KMS-11 (cell line): ENCODE results near the gene CNP.

Experiments used
- H2AFZ ChIP-seq: fragments of 200-600 bp; sonication (generic); 2 replicates; pipeline ENCODE4 v1.6.1; 2016; ENCODE audit warnings: antibody characterized with exemption, mixed run types, low read depth
- H3K27ac ChIP-seq: fragments of 200-600 bp; sonication (generic); 2 replicates; pipeline ENCODE4 v1.6.1; 2016; ENCODE audit warnings: mild to moderate bottlenecking, mixed run types
- H3K27me3 ChIP-seq: fragments of 200-600 bp; sonication (generic); 2 replicates; pipeline ENCODE4 v1.6.1; 2017; ENCODE audit warnings: mild to moderate bottlenecking, low read depth, mixed run types, moderate library complexity; ENCODE audit not compliant: insufficient read depth
- H3K36me3 ChIP-seq: fragments of 200-600 bp; sonication (generic); 2 replicates; pipeline ENCODE4 v1.6.1; 2017; ENCODE audit warnings: mild to moderate bottlenecking, mixed run types; ENCODE audit not compliant: insufficient read depth
- H3K4me1 ChIP-seq: fragments of 200-600 bp; sonication (generic); 2 replicates; pipeline ENCODE4 v1.6.1; 2016; ENCODE audit warnings: mild to moderate bottlenecking, low read depth, mixed run types; ENCODE audit not compliant: poor library complexity, severe bottlenecking
- H3K4me2 ChIP-seq: fragments of 200-600 bp; sonication (generic); 2 replicates; pipeline ENCODE4 v1.7.0; 2016; ENCODE audit warnings: mild to moderate bottlenecking, mixed run types
- H3K4me3 ChIP-seq: fragments of 200-600 bp; sonication (generic); IDR thresholded peaks from 2 replicates; pipeline ENCODE4 v1.6.1; 2017; ENCODE audit warnings: low read depth, low read length, mixed read lengths; ENCODE audit not compliant: insufficient read depth
- H3K79me2 ChIP-seq: fragments of 200-600 bp; sonication (generic); 2 replicates; pipeline ENCODE4 v1.6.1; 2016; ENCODE audit warnings: low read depth, mixed run types; ENCODE audit not compliant: insufficient read depth
- H3K9ac ChIP-seq: fragments of 200-600 bp; sonication (generic); 2 replicates; pipeline ENCODE4 v1.6.1; 2016; ENCODE audit warnings: mild to moderate bottlenecking, mixed run types
- H4K20me1 ChIP-seq: fragments of 200-600 bp; sonication (generic); 2 replicates; pipeline ENCODE4 v1.6.1; 2016; ENCODE audit warnings: mild to moderate bottlenecking, mixed run types; ENCODE audit not compliant: insufficient read depth
- CTCF ChIP-seq: fragments of 200-600 bp; sonication (generic); conservative IDR thresholded peaks from 2 replicates; pipeline ENCODE4 v1.6.1; 2017; ENCODE audit warnings: low read depth, mild to moderate bottlenecking, antibody characterized with exemption, low read length, moderate library complexity, mixed read lengths

Gene CNP

GRCh38 chr17:41966463-41967140, at the start of gene CNP:
CNP (plus strand) TSS chr17:41966795; CDS start chr17:41966885, 90 bp downstream.
- H3K27me3 ChIP-seq, result no peaks in the 10 kb centered on the region
- H2AFZ ChIP-seq, result peak within 1 kb of the TSS; percentile 68
- no peak for TF ChIP-seq CTCF
- H3K79me2 ChIP-seq, result peaks cover 16% of the 10 kb centered on the region
- peak within 1 kb of the TSS; percentile 95 for H3K4me2 ChIP-seq
- peak within 1 kb of the TSS; percentile 58 for H3K27ac ChIP-seq
- H3K36me3 ChIP-seq, result no peaks in the 10 kb centered on the region; the same call in 1 of the 2 replicates
- H3K4me1 ChIP-seq, result peaks cover 31% of the 10 kb centered on the region
- H4K20me1 ChIP-seq, result no peaks in the 10 kb centered on the region
- peak within 1 kb of the TSS; percentile 83 for H3K9ac ChIP-seq
- no peak within 1 kb of the TSS for H3K4me3 ChIP-seq

GRCh38 chr17:41917192-41917591, 49.4 kb upstream of the CNP start:
- H3K9ac ChIP-seq, result peak overlapping the region; percentile 84; the same call in 1 of the 2 replicates
- no peak overlapping the region for H3K4me3 ChIP-seq
- peak overlapping the region; percentile 91 for H3K4me2 ChIP-seq
- H4K20me1 ChIP-seq, result peaks cover 13% of the 10 kb centered on the region; the same call in 1 of the 2 replicates
- H3K4me1 ChIP-seq, result peaks cover 32% of the 10 kb centered on the region
- H3K27me3 ChIP-seq, result no peaks in the 10 kb centered on the region
- no peak for TF ChIP-seq CTCF
- H3K27ac ChIP-seq, result peak overlapping the region; percentile 6; the same call in 1 of the 2 replicates
- H3K36me3 ChIP-seq, result peaks cover 9% of the 10 kb centered on the region; the same call in 1 of the 2 replicates
- H3K79me2 ChIP-seq, result peaks cover 67% of the 10 kb centered on the region
- H2AFZ ChIP-seq, result no peak overlapping the region

- H3K36me3 ChIP-seq, result peaks cover 8% of the 10 kb centered on the region; the same call in 1 of the 2 replicates
- peaks cover 61% of the 10 kb centered on the region for H3K79me2 ChIP-seq
- peak overlapping the region; percentile 69 for H3K27ac ChIP-seq
- H3K4me3 ChIP-seq, result peak overlapping the region; percentile 69
- H2AFZ ChIP-seq, result peak overlapping the region; percentile 73
- H3K27me3 ChIP-seq, result no peaks in the 10 kb centered on the region
- H3K9ac ChIP-seq, result peak overlapping the region; percentile 84
- no peak for TF ChIP-seq CTCF
- H3K4me2 ChIP-seq, result peak overlapping the region; percentile 91
- H3K4me1 ChIP-seq, result peaks cover 32% of the 10 kb centered on the region
- H4K20me1 ChIP-seq, result peaks cover 13% of the 10 kb centered on the region; the same call in 1 of the 2 replicates
Observed at GRCh38 chr17:41917679-41918313, 48.8 kb upstream of the CNP start.

- H3K36me3 ChIP-seq, result peaks cover under 1% of the 10 kb centered on the region; the same call in 1 of the 2 replicates
- H3K27ac ChIP-seq, result peak within 1 kb of the TSS; percentile 69
- H3K4me1 ChIP-seq, result peaks cover 32% of the 10 kb centered on the region
- H3K4me2 ChIP-seq, result peak within 1 kb of the TSS; percentile 91
- TF ChIP-seq CTCF, result no peak
- peaks cover 13% of the 10 kb centered on the region; the same call in 1 of the 2 replicates for H4K20me1 ChIP-seq
- peak within 1 kb of the TSS; percentile 84 for H3K9ac ChIP-seq
- H3K27me3 ChIP-seq, result no peaks in the 10 kb centered on the region
- H3K79me2 ChIP-seq, result peaks cover 54% of the 10 kb centered on the region
- H3K4me3 ChIP-seq, result peak within 1 kb of the TSS; percentile 69
- peak within 1 kb of the TSS; percentile 79 for H2AFZ ChIP-seq
Observed at GRCh38 chr17:41918314-41919164, 48.1 kb upstream of the CNP start, which contains the start of gene ACLY. ACLY (minus strand) TSS chr17:41918951; CDS start chr17:41913873, 5,078 bp downstream.
